Astrocyte (in vitro differentiated cells and primary cell): ENCODE data around the gene PNKP. TPM values are rescaled to one million over a fixed set of nuclear protein-coding genes. Genes with fewer than 3 reads are reported as not detected.

ENCODE experiments used
- DNase-seq: peaks from one replicate; pipeline ENCODE4 v3.0.0-alpha.2; 2010; ENCODE audit warnings: low read depth
- FAIRE-seq: peaks from 2 replicates; lab custom pipeline; 2011; peaks lifted over from hg19 to GRCh38; lab: Jason Lieb, UNC
- H2AFZ ChIP-seq: 2 replicates; pipeline ENCODE4 v1.6.0; 2012; ENCODE audit warnings: low read depth, low read length, inconsistent platforms
- H3K27ac ChIP-seq: 2 replicates; pipeline ENCODE4 v1.5.1; 2011; ENCODE audit warnings: low read depth, low read length, inconsistent platforms
- H3K27me3 ChIP-seq: 2 replicates; pipeline ENCODE4 v1.6.0; 2011; ENCODE audit warnings: low read length, inconsistent platforms; ENCODE audit not compliant: insufficient read depth
- H3K36me3 ChIP-seq: 2 replicates; pipeline ENCODE4 v1.5.1; 2011; ENCODE audit warnings: low read length, inconsistent platforms; ENCODE audit not compliant: insufficient read depth
- H3K4me1 ChIP-seq: 2 replicates; pipeline ENCODE4 v1.5.1; 2011; ENCODE audit warnings: low read length, inconsistent platforms; ENCODE audit not compliant: insufficient read depth
- H3K4me2 ChIP-seq: 2 replicates; pipeline ENCODE4 v1.6.0; 2012; ENCODE audit warnings: low read length, inconsistent platforms
- H3K4me3 ChIP-seq: 2 replicates; pipeline ENCODE4 v1.5.1; 2011; ENCODE audit warnings: low read depth, mild to moderate bottlenecking, low read length, inconsistent platforms; ENCODE audit not compliant: insufficient read depth
- H3K79me2 ChIP-seq: 2 replicates; pipeline ENCODE4 v1.6.0; 2012; ENCODE audit warnings: mild to moderate bottlenecking, low read length, inconsistent platforms; ENCODE audit not compliant: insufficient read depth
- H3K9ac ChIP-seq: 2 replicates; pipeline ENCODE4 v1.6.0; 2012; ENCODE audit warnings: mild to moderate bottlenecking, low read length, inconsistent platforms
- H3K9me3 ChIP-seq: 2 replicates; pipeline ENCODE4 v1.5.1; 2012; ENCODE audit warnings: low read depth, mild to moderate bottlenecking, low read length, inconsistent platforms; ENCODE audit not compliant: insufficient read depth
- H4K20me1 ChIP-seq: 2 replicates; pipeline ENCODE4 v1.6.0; 2012; ENCODE audit warnings: low read length, inconsistent platforms; ENCODE audit not compliant: insufficient read depth
- H3K27ac Mint-ChIP-seq: one replicate; pipeline ENCODE4 v1.8.0; 2021; ENCODE audit warnings: mild to moderate bottlenecking, mixed read lengths; ENCODE audit not compliant: unreplicated experiment
- H3K27me3 Mint-ChIP-seq: one replicate; pipeline ENCODE4 v1.8.0; 2021; ENCODE audit warnings: low read depth, mixed read lengths; ENCODE audit not compliant: unreplicated experiment
- H3K36me3 Mint-ChIP-seq: one replicate; pipeline ENCODE4 v1.8.0; 2021; ENCODE audit warnings: low read depth, mixed read lengths; ENCODE audit not compliant: unreplicated experiment
- H3K4me1 Mint-ChIP-seq: one replicate; pipeline ENCODE4 v1.8.0; 2021; ENCODE audit warnings: low read depth, mixed read lengths; ENCODE audit not compliant: unreplicated experiment
- H3K4me3 Mint-ChIP-seq: one replicate; pipeline ENCODE4 v1.8.0; 2021; ENCODE audit warnings: mild to moderate bottlenecking, moderate library complexity, mixed read lengths; ENCODE audit not compliant: unreplicated experiment
- H3K9me3 Mint-ChIP-seq: one replicate; pipeline ENCODE4 v1.8.0; 2021; ENCODE audit warnings: mild to moderate bottlenecking, mixed read lengths; ENCODE audit not compliant: unreplicated experiment
- CTCF ChIP-seq: IDR thresholded peaks from 2 replicates; pipeline ENCODE4 v1.5.1; 2011; ENCODE audit warnings: low read depth, mild to moderate bottlenecking, inconsistent platforms, low read length, moderate library complexity; ENCODE audit not compliant: insufficient read depth
- EZH2 ChIP-seq: IDR thresholded peaks from 2 replicates; pipeline ENCODE4 v1.6.1; 2012; ENCODE audit warnings: mild to moderate bottlenecking, low read length, inconsistent platforms; ENCODE audit not compliant: insufficient read depth
- total RNA-seq: library from RNA; stranded (reverse); gene quantifications from 2 replicates; pipeline ENCODE4 v1.2.1, GENCODE V29; 2021

PNKP gene
- total RNA-seq, 1 donor from 2014 or later, result 54.8 TPM

GRCh38 chr19:49836176-49837008 lies 31.0 kb downstream of the PNKP start:
- Histone ChIP-seq H3K27ac (no peak overlapping the region), H4K20me1 (peaks cover 19% of the 10 kb centered on the region), H3K9me3 (no peaks in the 10 kb centered on the region), H3K27me3 (no peaks in the 10 kb centered on the region), H3K4me2 (no peak overlapping the region), H3K79me2 (no peaks in the 10 kb centered on the region), H3K4me3 (no peak overlapping the region), H2AFZ (no peak overlapping the region), H3K4me1 (peaks cover 12% of the 10 kb centered on the region), H3K9ac (no peak overlapping the region), H3K36me3 (peaks cover 16% of the 10 kb centered on the region)
- Mint-ChIP-seq H3K9me3 (no peaks in the 10 kb centered on the region), H3K27me3 (no peaks in the 10 kb centered on the region), H3K36me3 (peaks cover 44% of the 10 kb centered on the region), H3K27ac (no peak overlapping the region), H3K4me1 (peaks cover 11% of the 10 kb centered on the region), H3K4me3 (no peak overlapping the region)
- FAIRE-seq, result no peak
- DNase-seq, result no peak
- TF ChIP-seq EZH2 (no peak), CTCF (no peak)

DNA sequence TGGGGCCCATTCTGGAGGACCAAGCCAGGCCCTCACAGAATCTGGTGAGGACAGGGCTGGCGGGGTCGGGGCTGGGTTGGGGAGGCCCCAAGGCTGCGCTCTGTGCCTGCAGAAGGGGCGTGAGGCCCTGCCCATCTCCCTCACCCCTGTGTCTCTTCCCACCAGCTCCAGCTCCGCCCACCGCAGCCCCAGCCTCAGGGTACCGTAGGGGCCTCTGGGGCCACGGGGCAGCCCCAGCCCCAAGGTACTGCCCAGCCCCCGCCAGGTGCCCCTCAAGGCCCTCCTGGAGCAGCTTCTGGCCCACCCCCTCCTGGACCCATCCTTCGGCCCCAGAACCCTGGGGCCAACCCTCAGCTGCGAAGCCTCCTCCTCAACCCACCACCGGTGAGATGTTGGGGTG lies 31.8 kb downstream of the PNKP start:
- H3K27ac Mint-ChIP-seq, result no peak overlapping the region
- H3K9me3 ChIP-seq, result no peaks in the 10 kb centered on the region
- no peaks in the 10 kb centered on the region for H3K79me2 ChIP-seq
- H3K4me1 ChIP-seq, result peaks cover 12% of the 10 kb centered on the region
- H3K27ac ChIP-seq, result no peak overlapping the region
- peaks cover 41% of the 10 kb centered on the region for H3K36me3 Mint-ChIP-seq
- peaks cover 9% of the 10 kb centered on the region for H3K4me1 Mint-ChIP-seq
- no peak overlapping the region for H3K4me3 ChIP-seq
- no peaks in the 10 kb centered on the region for H3K9me3 Mint-ChIP-seq
- H3K4me2 ChIP-seq, result no peak overlapping the region
- no peak overlapping the region for H3K4me3 Mint-ChIP-seq
- FAIRE-seq, result no peak
- H4K20me1 ChIP-seq, result peaks cover 19% of the 10 kb centered on the region
- DNase-seq, result no peak
- no peak overlapping the region for H3K9ac ChIP-seq
- no peaks in the 10 kb centered on the region for H3K27me3 ChIP-seq
- no peak overlapping the region for H2AFZ ChIP-seq
- H3K27me3 Mint-ChIP-seq, result no peaks in the 10 kb centered on the region
- TF ChIP-seq EZH2 (no peak), CTCF (no peak)
- H3K36me3 ChIP-seq, result peaks cover 16% of the 10 kb centered on the region

GRCh38 chr19:49833599-49833998 lies 33.8 kb downstream of the PNKP start:
- Histone ChIP-seq H2AFZ (no peak overlapping the region), H3K4me3 (no peak overlapping the region), H3K27me3 (no peaks in the 10 kb centered on the region), H3K27ac (no peak overlapping the region), H3K4me2 (no peak overlapping the region), H3K9me3 (no peaks in the 10 kb centered on the region), H3K9ac (no peak overlapping the region), H3K4me1 (peaks cover 17% of the 10 kb centered on the region), H3K36me3 (peaks cover 9% of the 10 kb centered on the region), H3K79me2 (no peaks in the 10 kb centered on the region), H4K20me1 (peaks cover 27% of the 10 kb centered on the region)
- Mint-ChIP-seq H3K4me1 (peaks cover 4% of the 10 kb centered on the region), H3K4me3 (no peak overlapping the region), H3K27me3 (no peaks in the 10 kb centered on the region), H3K9me3 (no peaks in the 10 kb centered on the region), H3K27ac (no peak overlapping the region), H3K36me3 (peaks cover 31% of the 10 kb centered on the region)
- FAIRE-seq (no peak), DNase-seq (no peak)
- TF ChIP-seq EZH2 (no peak), CTCF (no peak)
